Activated T-helper 1 cell treated with anti-CD3 and anti-CD28 coated beads, Interleukin-2, amount 50 U/mL, for 16 hours (primary cell): ENCODE data around the gene CASKIN1.
A peak's percentile ranks its signal among the peaks of the same experiment; 100 is the strongest.

Experiments
- DNase-seq, 2 donors: peaks; one replicate each; pipeline ENCODE4 v3.0.0-alpha.2; 2020; ENCODE audit warnings: low read depth in 1 of 2, low spot score in 1 of 2

Gene CASKIN1

GRCh38 chr16:2194166-2194834, 2.1 kb downstream of the CASKIN1 start:
- no peak for DNase-seq

GRCh38 chr16:2191446-2191706, 5.0 kb downstream of the CASKIN1 start:
- no peak for DNase-seq

- DNase-seq: no peak
These were observed 5.6 kb downstream of the CASKIN1 start for GRCh38 chr16:2190659-2191445.

- no peak for DNase-seq
These were observed 6.3 kb downstream of the CASKIN1 start for GRCh38 chr16:2190002-2190658.

- no peak for DNase-seq
These were observed 7.0 kb downstream of the CASKIN1 start for GRCh38 chr16:2189252-2189893.

- no peak for DNase-seq
These were observed 8.0 kb downstream of the CASKIN1 start for GRCh38 chr16:2188395-2188794.

- no peak for DNase-seq
These were observed 9.2 kb downstream of the CASKIN1 start for GRCh38 chr16:2187212-2187611.

- DNase-seq: no peak
These were observed 9.9 kb downstream of the CASKIN1 start for GRCh38 chr16:2186505-2186904.

- DNase-seq: no peak
These were observed 10.3 kb downstream of the CASKIN1 start for GRCh38 chr16:2186064-2186463.

GRCh38 chr16:2184962-2185361, 11.4 kb downstream of the CASKIN1 start:
- no peak for DNase-seq

GRCh38 chr16:2184346-2184745, 12.1 kb downstream of the CASKIN1 start:
- no peak for DNase-seq

- no peak for DNase-seq
These were observed 12.7 kb downstream of the CASKIN1 start for GRCh38 chr16:2183671-2184070.

GRCh38 chr16:2181952-2182351, 14.5 kb downstream of the CASKIN1 start:
- DNase-seq: no peak

- DNase-seq: no peak
These were observed 15.2 kb downstream of the CASKIN1 start for GRCh38 chr16:2180962-2181923.

GRCh38 chr16:2180461-2180860, 15.9 kb downstream of the CASKIN1 start:
- no peak for DNase-seq

- DNase-seq: no peak
These were observed 16.8 kb downstream of the CASKIN1 start for GRCh38 chr16:2179576-2179975.

- DNase-seq: no peak
These were observed 17.3 kb downstream of the CASKIN1 start for GRCh38 chr16:2179107-2179501.

GRCh38 chr16:2178321-2179106, 17.9 kb downstream of the CASKIN1 start:
- DNase-seq: peak in 1 of 2 donors; percentile 19

GRCh38 chr16:2177561-2177960, 18.8 kb downstream of the CASKIN1 start:
- DNase-seq: no peak

GRCh38 chr16:2177101-2177500, 19.3 kb downstream of the CASKIN1 start:
- no peak for DNase-seq
